ENCODE data around the gene ALDH2.
"Not testable (repeated sequence)": the region's sequence is repeated elsewhere in the genome, so short reads cannot be mapped to it uniquely, and the experiment has no call there.

GRCh38 chr12:111719316-111719715 lies 47.4 kb upstream of the ALDH2 start:
- not testable (repeated sequence) for TF ChIP-seq CTCF (IDR thresholded peaks at IDR 0.05; ENCODE audit: low read depth, low read length); POLR2A (IDR thresholded peaks at IDR 0.05; ENCODE audit: extremely low read depth, insufficient read length)

Measured in NB4 (cell line).